IMR-90 (cell line): ENCODE measurements around the gene CATSPER3. TPM values are rescaled to one million over a fixed set of nuclear protein-coding genes. Genes with fewer than 3 reads are reported as not detected.

Experiments used
- ATAC-seq: fragments of 200-7000 bp; cut with Tn5 transposase; 2 replicates; pipeline ENCODE4 v1.9.1; 2020; ENCODE audit warnings: low read depth, mild to moderate bottlenecking, moderate library complexity
- BruUV-seq: library from RNA; stranded (reverse); fragments of 400-500 nt; replicated peaks from 2 replicates; lab custom pipeline; 2021; lab: Mats Ljungman, UMichigan
- CTCF ChIA-PET: fragments of 300-600 bp; formaldehyde crosslinking; extraction: SDS; loops from one replicate; lab custom pipeline; 2021; ENCODE audit warnings: antibody characterized with exemption; lab: Yijun Ruan, JAX
- POLR2A ChIA-PET: fragments of 300-600 bp; sonication (Branson Sonifier 250); formaldehyde crosslinking; loops from one replicate; lab custom pipeline; 2022; ENCODE audit warnings: antibody characterized with exemption; ENCODE audit not compliant: unreplicated experiment; lab: Charles Lee
- DNase-seq: peaks from one replicate; pipeline ENCODE4 v3.0.0; 2013
- H2AFZ ChIP-seq: replicated peaks from 2 replicates; pipeline ENCODE3; 2013; ENCODE audit warnings: low read length, mild to moderate bottlenecking; ENCODE audit not compliant: poor library complexity
- H2AK5ac ChIP-seq: 2 replicates; pipeline ENCODE4 v1.6.1; 2013; ENCODE audit warnings: low read depth, low read length, inconsistent platforms
- H2AK9ac ChIP-seq: replicated peaks from 2 replicates; pipeline ENCODE3; 2013; ENCODE audit warnings: mild to moderate bottlenecking, low read depth, low read length, moderate library complexity; ENCODE audit not compliant: poor library complexity
- H2BK120ac ChIP-seq: 2 replicates; pipeline ENCODE4 v1.6.1; 2013; ENCODE audit warnings: low read depth, low read length, inconsistent platforms
- H2BK15ac ChIP-seq: 3 replicates; pipeline ENCODE4 v1.6.1; 2013; ENCODE audit warnings: low read depth, low read length, inconsistent platforms
- H2BK20ac ChIP-seq: 2 replicates; pipeline ENCODE4 v1.6.1; 2013; ENCODE audit warnings: low read depth, mild to moderate bottlenecking, inconsistent platforms, low read length, moderate library complexity
- H2BK5ac ChIP-seq: 2 replicates; pipeline ENCODE4 v1.6.1; 2013; ENCODE audit warnings: mild to moderate bottlenecking, low read depth, low read length, inconsistent platforms; ENCODE audit not compliant: poor library complexity, severe bottlenecking
- H3K14ac ChIP-seq: replicated peaks from 2 replicates; pipeline ENCODE4 v1.6.1; 2013; ENCODE audit warnings: low read depth, low read length, inconsistent platforms
- H3K18ac ChIP-seq: 2 replicates; pipeline ENCODE4 v1.6.1; 2013; ENCODE audit warnings: low read depth, low read length, control low read depth
- H3K23ac ChIP-seq: 2 replicates; pipeline ENCODE4 v1.6.1; 2013; ENCODE audit warnings: low read depth, low read length, inconsistent platforms
- H3K27ac ChIP-seq: 2 replicates; pipeline ENCODE4 v1.5.1; 2013; ENCODE audit warnings: mild to moderate bottlenecking, control low read depth, low read length; ENCODE audit not compliant: insufficient read depth
- H3K27me3 ChIP-seq: 2 replicates; pipeline ENCODE4 v1.6.1; 2013; ENCODE audit warnings: low read length; ENCODE audit not compliant: control insufficient read depth, insufficient read depth
- H3K36me3 ChIP-seq: 2 replicates; pipeline ENCODE4 v1.6.1; 2013; ENCODE audit warnings: low read length, mixed read lengths; ENCODE audit not compliant: control insufficient read depth, insufficient read depth
- H3K4ac ChIP-seq: 2 replicates; pipeline ENCODE4 v1.6.1; 2013; ENCODE audit warnings: low read depth, low read length, inconsistent platforms
- H3K4me1 ChIP-seq: 2 replicates; pipeline ENCODE4 v1.6.1; 2013; ENCODE audit warnings: low read length, mixed read lengths; ENCODE audit not compliant: control insufficient read depth, insufficient read depth
- H3K4me2 ChIP-seq: 2 replicates; pipeline ENCODE4 v1.6.1; 2013; ENCODE audit warnings: low read depth, mild to moderate bottlenecking, control low read depth, low read length, moderate library complexity
- H3K4me3 ChIP-seq: 2 replicates; pipeline ENCODE4 v1.5.1; 2013; ENCODE audit warnings: low read depth, mild to moderate bottlenecking, control low read depth, low read length, moderate library complexity; ENCODE audit not compliant: insufficient read depth
- H3K56ac ChIP-seq: 2 replicates; pipeline ENCODE4 v1.6.1; 2013; ENCODE audit warnings: low read length, inconsistent platforms; ENCODE audit not compliant: insufficient read depth; ENCODE audit errors: extremely low read depth
- H3K79me1 ChIP-seq, 2 experiments: 2 replicates each; pipeline ENCODE4 v1.6.1; 2013; ENCODE audit warnings: low read length in 2 of 2, inconsistent platforms in 1 of 2, low read depth in 1 of 2
- H3K9ac ChIP-seq: 2 replicates; pipeline ENCODE4 v1.6.1; 2013; ENCODE audit warnings: low read depth, low read length, control low read depth
- H3K9me1 ChIP-seq: 2 replicates; pipeline ENCODE4 v1.6.1; 2013; ENCODE audit warnings: low read length, inconsistent platforms; ENCODE audit not compliant: insufficient read depth
- H3K9me3 ChIP-seq: 2 replicates; pipeline ENCODE4 v1.6.1; 2013; ENCODE audit warnings: low read length; ENCODE audit not compliant: control insufficient read depth, insufficient read depth
- H4K20me1 ChIP-seq: 2 replicates; pipeline ENCODE4 v1.6.1; 2013; ENCODE audit warnings: low read length, inconsistent platforms; ENCODE audit not compliant: insufficient read depth
- H4K5ac ChIP-seq: 2 replicates; pipeline ENCODE4 v1.6.1; 2013; ENCODE audit warnings: mild to moderate bottlenecking, low read depth, low read length, control low read depth
- H4K8ac ChIP-seq, 2 experiments: 2 replicates each; pipeline ENCODE4 v1.6.1; 2013; ENCODE audit warnings: low read depth in 2 of 2, low read length in 2 of 2, control low read depth in 1 of 2, inconsistent platforms in 1 of 2
- H4K91ac ChIP-seq: 2 replicates; pipeline ENCODE4 v1.6.1; 2013; ENCODE audit warnings: low read depth, low read length, inconsistent platforms; ENCODE audit not compliant: insufficient read depth
- BHLHE40 ChIP-seq: fragments of 150-350 bp; IDR thresholded peaks from 2 replicates; pipeline ENCODE4 v1.6.1; 2016; ENCODE audit warnings: mild to moderate bottlenecking, low read depth, low read length
- CEBPB ChIP-seq: IDR thresholded peaks from 2 replicates; pipeline ENCODE4 v1.6.1; 2012; ENCODE audit warnings: low read depth, low read length, improper control_type of control experiment
- CHD1 ChIP-seq: IDR thresholded peaks from 2 replicates; pipeline ENCODE4 v1.6.1; 2012; ENCODE audit warnings: low read depth, low read length, improper control_type of control experiment
- CTCF ChIP-seq: conservative IDR thresholded peaks from 2 replicates; pipeline ENCODE4 v1.5.1; 2012; ENCODE audit warnings: mild to moderate bottlenecking, low read depth, low read length, improper control_type of control experiment
- FOS ChIP-seq: fragments of 150-350 bp; IDR thresholded peaks from 2 replicates; pipeline ENCODE4 v1.6.1; 2016; ENCODE audit warnings: low read depth, low read length
- MAFK ChIP-seq: IDR thresholded peaks from 2 replicates; pipeline ENCODE4 v1.6.1; 2012; ENCODE audit warnings: low read depth, low read length, improper control_type of control experiment
- MAZ ChIP-seq: IDR thresholded peaks from 2 replicates; pipeline ENCODE4 v1.6.1; 2012; ENCODE audit warnings: low read depth, mild to moderate bottlenecking, low read length, improper control_type of control experiment, moderate library complexity, borderline replicate concordance
- MXI1 ChIP-seq: IDR thresholded peaks from 2 replicates; pipeline ENCODE4 v1.6.1; 2012; ENCODE audit warnings: low read depth, mild to moderate bottlenecking, low read length, moderate library complexity, borderline replicate concordance
- NFE2L2 ChIP-seq: fragments of 150-350 bp; IDR thresholded peaks from 2 replicates; pipeline ENCODE4 v1.6.1; 2016; ENCODE audit warnings: low read depth, mild to moderate bottlenecking, low read length
- POLR2A ChIP-seq: IDR thresholded peaks from 2 replicates; pipeline ENCODE4 v1.6.1; 2012; ENCODE audit warnings: mild to moderate bottlenecking, low read depth, low read length
- RAD21 ChIP-seq: IDR thresholded peaks from 2 replicates; pipeline ENCODE4 v1.6.1; 2012; ENCODE audit warnings: low read length, improper control_type of control experiment
- RCOR1 ChIP-seq: IDR thresholded peaks from 2 replicates; pipeline ENCODE4 v1.6.1; 2012; ENCODE audit warnings: mild to moderate bottlenecking, low read length, improper control_type of control experiment; ENCODE audit not compliant: insufficient replicate concordance
- RFX5 ChIP-seq: IDR thresholded peaks from 2 replicates; pipeline ENCODE4 v1.8.0; 2012; ENCODE audit warnings: low read depth, mild to moderate bottlenecking, low read length, moderate library complexity
- WGBS, 2 experiments: methylation state at CpG; one replicate each; pipeline versions ENCODE4 v1.1.5 to v1.1.7; 2013; ENCODE audit warnings: missing lambda C conversion rate in 2 of 2; ENCODE audit not compliant: insufficient read length in 1 of 2; ENCODE audit errors: extremely low coverage in 2 of 2; 5-methylcytosine and 5-hydroxymethylcytosine counted together
- dilution Hi-C: fragments of 300-500 bp; cut with HindIII; formaldehyde crosslinking; loops from one replicate; pipeline ENCODE4 v1.14.3; 2018; ENCODE audit warnings: low sequenced_read_pairs; ENCODE audit not compliant: unreplicated experiment
- in situ Hi-C: fragments of 300-500 bp; cut with MboI; formaldehyde crosslinking; loops from 3 replicates; pipeline ENCODE4 v1.14.3; 2019; ENCODE audit warnings: low sequenced_read_pairs, inconsistent platforms, mixed read lengths
- intact Hi-C: fragments of 100-400 bp; cut with micrococcal nuclease; formaldehyde crosslinking; loops from 2 replicates; pipeline ENCODE4 v1.10.0; 2022
- polyA plus RNA-seq, 3 experiments: library from polyadenylated mRNA; depleted of rRNA; stranded (reverse); fragments of >200 nt; gene quantifications; 2 replicates each; pipeline ENCODE4 v1.2.3, GENCODE V29; 2012; ENCODE audit warnings: low replicate concordance in 1 of 3
- total RNA-seq: library from RNA; depleted of rRNA; stranded (reverse); fragments of >200 nt; gene quantifications from 2 replicates; pipeline ENCODE4 v1.2.3, GENCODE V29; 2012
- TF ChIP-seq, protein P1 (sequence below): fragments of 150-350 bp; IDR thresholded peaks from 2 replicates; pipeline ENCODE4 v1.6.1; 2016; ENCODE audit warnings: low read depth, mild to moderate bottlenecking, low read length, moderate library complexity, borderline replicate concordance

Gene CATSPER3
- total and polyA plus RNA-seq, 2 of the 4 experiments (the other 2 are of a cell fraction) = under 0.01 to 0.12 TPM

- TF ChIP-seq CTCF (no peak), MXI1 (no peak), RAD21 (no peak), BHLHE40 (no peak), FOS (no peak), CHD1 (no peak), MAZ (no peak), RCOR1 (no peak), POLR2A (no peak), CEBPB (no peak), RFX5 (no peak), MAFK (no peak), NFE2L2 (no peak)
- TF ChIP-seq, protein P1, sequence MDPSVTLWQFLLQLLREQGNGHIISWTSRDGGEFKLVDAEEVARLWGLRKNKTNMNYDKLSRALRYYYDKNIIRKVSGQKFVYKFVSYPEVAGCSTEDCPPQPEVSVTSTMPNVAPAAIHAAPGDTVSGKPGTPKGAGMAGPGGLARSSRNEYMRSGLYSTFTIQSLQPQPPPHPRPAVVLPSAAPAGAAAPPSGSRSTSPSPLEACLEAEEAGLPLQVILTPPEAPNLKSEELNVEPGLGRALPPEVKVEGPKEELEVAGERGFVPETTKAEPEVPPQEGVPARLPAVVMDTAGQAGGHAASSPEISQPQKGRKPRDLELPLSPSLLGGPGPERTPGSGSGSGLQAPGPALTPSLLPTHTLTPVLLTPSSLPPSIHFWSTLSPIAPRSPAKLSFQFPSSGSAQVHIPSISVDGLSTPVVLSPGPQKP = no peak
- Histone ChIP-seq H3K4me1 (peaks cover 25% of the 10 kb centered on the region; the same call in 1 of the 2 replicates), H3K18ac (no peak overlapping the region; the same call in 1 of the 2 replicates), H2BK120ac (no peak overlapping the region), H3K4me3 (peak overlapping the region; percentile 60), H3K79me1 (peaks cover 3 to 43% of the 10 kb centered on the region in 2 experiments; a peak in 3 of 4 replicates), H2AK9ac (peak overlapping the region; percentile 60), H3K27ac (peak overlapping the region; percentile 91), H2BK5ac (peak overlapping the region; percentile 3), H3K9ac (peak overlapping the region; percentile 95), H3K14ac (peak overlapping the region; percentile 18; the same call in 1 of the 2 replicates), H2AFZ (peak overlapping the region; percentile 28), H3K4ac (peak overlapping the region; percentile 53), H3K56ac (no peak overlapping the region; the same call in 1 of the 2 replicates), H3K4me2 (peak overlapping the region; percentile 88), H3K27me3 (no peaks in the 10 kb centered on the region), H3K36me3 (peaks cover 40% of the 10 kb centered on the region), H2BK20ac (no peak overlapping the region), H4K5ac (peak overlapping the region; percentile 30; the same call in 1 of the 2 replicates), H4K20me1 (peaks cover 28% of the 10 kb centered on the region), H4K8ac (peak overlapping the region; percentile 61 to 69; a peak in 2 of 4 replicates), H3K9me3 (peaks cover 7% of the 10 kb centered on the region), H2AK5ac (peak overlapping the region; percentile 28), H3K23ac (peak overlapping the region; percentile 45), H2BK15ac (no peak overlapping the region), H4K91ac (peak overlapping the region; percentile 1; the same call in 1 of the 2 replicates), H3K9me1 (peaks cover 3% of the 10 kb centered on the region; the same call in 1 of the 2 replicates)
- in situ Hi-C loops (no loop called here), intact Hi-C loops (loop anchor here (5.0 kb wide), 2 partner anchors 176 to 231 kb away; no protein-coding TSS in a partner anchor), dilution Hi-C loops (no loop called here)
- no TSS peak for BruUV-seq
- ATAC-seq (no peak), DNase-seq (peak; percentile 18)
- ChIA-PET POLR2A (interaction anchor here (0.7 to 1.0 kb wide), 2 partner anchors 291 to 399 kb away, joined by 4 to 16 read pairs; no protein-coding TSS in a partner anchor), CTCF (no interaction called here)
- 52% methylated on average over 21 of the region's 57 CpGs; no CpG with 5 or more reads in 1 of the 2 experiments for WGBS, 2 experiments
Observed at GRCh38 chr5:135030956-135031812, 63.5 kb downstream of the CATSPER3 start.
